Psoas muscle (tissue), 8 donors: ENCODE data around the gene SPTBN4. TPM values are rescaled to one million over a fixed set of nuclear protein-coding genes. Genes with fewer than 3 reads are reported as not detected.
"Not testable (repeated sequence)": the region's sequence is repeated elsewhere in the genome, so short reads cannot be mapped to it uniquely, and the experiment has no call there.

Experiments
- ATAC-seq, 4 donors: fragments of 200-7000 bp; cut with Tn5 transposase; one replicate each; pipeline ENCODE4 v1.9.1; 2020; ENCODE audit warnings: moderate library complexity in 3 of 4, mild to moderate bottlenecking in 2 of 4
- DNase-seq, 2 donors: peaks; one replicate each; pipeline ENCODE4 v3.0.0-alpha.2; 2020
- H3K27ac ChIP-seq: fragments of 200-600 bp; one replicate; pipeline ENCODE4 v1.8.0; 2022
- H3K27me3 ChIP-seq, 3 donors: fragments of 200-600 bp in 1 of 3; one replicate each; pipeline versions ENCODE4 v1.6.1 to v1.8.0; 2013 to 2022; ENCODE audit warnings: low read length in 2 of 3, mild to moderate bottlenecking in 2 of 3, moderate library complexity in 1 of 3; ENCODE audit not compliant: insufficient read depth in 3 of 3
- H3K36me3 ChIP-seq, 2 donors: fragments of 200-600 bp in 1 of 2; one replicate each; pipeline versions ENCODE4 v1.6.1 to v1.8.0; 2013 to 2022; ENCODE audit warnings: low read depth in 1 of 2, mild to moderate bottlenecking in 1 of 2, moderate library complexity in 1 of 2; ENCODE audit not compliant: insufficient read depth in 1 of 2
- H3K4me1 ChIP-seq: fragments of 200-600 bp; one replicate; pipeline ENCODE4 v1.8.0; 2022
- H3K4me3 ChIP-seq: fragments of 200-600 bp; one replicate; pipeline ENCODE4 v1.8.0; 2022; ENCODE audit warnings: mild to moderate bottlenecking
- H3K9me3 ChIP-seq: fragments of 200-600 bp; one replicate; pipeline ENCODE4 v1.8.0; 2022
- WGBS, 3 donors: extraction: QIAGEN DNeasy Blood & Tissue Kit; methylation state at CpG; one replicate each; pipeline versions ENCODE4 v1.1.6 to v1.1.7; 2013; 5-methylcytosine and 5-hydroxymethylcytosine counted together
- intact Hi-C, 2 donors: fragments of 100-400 bp; cut with DNase I; formaldehyde crosslinking; loops; one replicate each; pipeline versions ENCODE4 v1.11.0 to v1.14.2; 2022
- polyA plus RNA-seq, 3 donors: library from polyadenylated mRNA; stranded (reverse); fragments of 200-250 nt; gene quantifications; one replicate each; pipeline ENCODE4 v1.2.3, GENCODE V29; 2013
- total RNA-seq, 4 donors: library from RNA; stranded (reverse); fragmentation: NEBNext Ultra II Directional in 2 of 4; extraction: Animal tissue kit (Norgen Biotek cat#: 25700) in 2 of 4; gene quantifications; one replicate each; pipeline versions ENCODE4 v1.2.1 to v1.2.4, GENCODE V29; 2021 to 2023
- TF ChIP-seq, protein P1 (sequence below): fragments of 200-600 bp; IDR thresholded peaks from one replicate; pipeline ENCODE4 v1.8.0; 2022; ENCODE audit warnings: antibody characterized with exemption
- donor health status: healthy with polysubstance abuse.
- donor health status: DM: no; HTN: no; CAD: no; lungs with moderate emphysema.
- donor health status: Bipolar disorder and iron deficiency.
- donor health status: healthy.
- donor health status: DM: yes; HTN: yes; CAD: no.
- donor health status: DM: no; HTN: no; CAD: no.
- donor health status: DM: no; HTN: no; CAD: no.
- donor health status: DM: yes; HTN: yes; CAD: no.

The SPTBN4 gene
- total and polyA plus RNA-seq, 7 donors, result 0.66 to 4.7 (median 2.8) TPM

GRCh38 chr19:40542202-40542859 lies 75.5 kb downstream of the SPTBN4 start:
- no peaks in the 10 kb centered on the region for H3K36me3 ChIP-seq
- TF ChIP-seq, protein P1, sequence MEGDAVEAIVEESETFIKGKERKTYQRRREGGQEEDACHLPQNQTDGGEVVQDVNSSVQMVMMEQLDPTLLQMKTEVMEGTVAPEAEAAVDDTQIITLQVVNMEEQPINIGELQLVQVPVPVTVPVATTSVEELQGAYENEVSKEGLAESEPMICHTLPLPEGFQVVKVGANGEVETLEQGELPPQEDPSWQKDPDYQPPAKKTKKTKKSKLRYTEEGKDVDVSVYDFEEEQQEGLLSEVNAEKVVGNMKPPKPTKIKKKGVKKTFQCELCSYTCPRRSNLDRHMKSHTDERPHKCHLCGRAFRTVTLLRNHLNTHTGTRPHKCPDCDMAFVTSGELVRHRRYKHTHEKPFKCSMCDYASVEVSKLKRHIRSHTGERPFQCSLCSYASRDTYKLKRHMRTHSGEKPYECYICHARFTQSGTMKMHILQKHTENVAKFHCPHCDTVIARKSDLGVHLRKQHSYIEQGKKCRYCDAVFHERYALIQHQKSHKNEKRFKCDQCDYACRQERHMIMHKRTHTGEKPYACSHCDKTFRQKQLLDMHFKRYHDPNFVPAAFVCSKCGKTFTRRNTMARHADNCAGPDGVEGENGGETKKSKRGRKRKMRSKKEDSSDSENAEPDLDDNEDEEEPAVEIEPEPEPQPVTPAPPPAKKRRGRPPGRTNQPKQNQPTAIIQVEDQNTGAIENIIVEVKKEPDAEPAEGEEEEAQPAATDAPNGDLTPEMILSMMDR, result no peak
- peak in 3 of 4 donors; percentile 13 to 52 (median 19) for ATAC-seq
- no peaks in the 10 kb centered on the region for H3K4me1 ChIP-seq
- H3K4me3 ChIP-seq, result no peak overlapping the region
- peak; percentile 37 to 80 for DNase-seq
- H3K27me3 ChIP-seq, result no peaks in the 10 kb centered on the region
- 20 to 30% (median 28%) methylated on average over 6 of the region's 6 CpGs for whole genome bisulfite sequencing, 3 donors
- H3K9me3 ChIP-seq, result no peaks in the 10 kb centered on the region
- intact Hi-C loops, result no loop called here
- H3K27ac ChIP-seq, result no peak overlapping the region

- no peaks in the 10 kb centered on the region for H3K27me3 ChIP-seq
- TF ChIP-seq, protein P1, result no peak
- intact Hi-C loops, result no loop called here
- H3K4me3 ChIP-seq, result no peak overlapping the region
- H3K27ac ChIP-seq, result no peak overlapping the region
- H3K4me1 ChIP-seq, result no peaks in the 10 kb centered on the region
- H3K36me3 ChIP-seq, result no peaks in the 10 kb centered on the region
- no peak for DNase-seq
- H3K9me3 ChIP-seq, result no peaks in the 10 kb centered on the region
- ATAC-seq, result no peak
- WGBS, 3 donors, result 92 to 93% (median 92%) methylated on average over 6 of the region's 6 CpGs
Observed at GRCh38 chr19:40543029-40543597, 76.3 kb downstream of the SPTBN4 start.

- H3K27ac ChIP-seq, H3K9me3 ChIP-seq, ATAC-seq, H3K27me3 ChIP-seq, DNase-seq, H3K36me3 ChIP-seq, H3K4me3 ChIP-seq, H3K4me1 ChIP-seq: not testable (repeated sequence)
- intact Hi-C loops, result loop anchor here in 1 of 2 donors (5.0 kb wide), 1 partner anchor 51 kb away; no protein-coding TSS in a partner anchor
- 79 to 88% (median 87%) methylated on average over 3 of the region's 3 CpGs for WGBS, 3 donors
Observed at GRCh38 chr19:40546153-40546841, 79.5 kb downstream of the SPTBN4 start.

DNA sequence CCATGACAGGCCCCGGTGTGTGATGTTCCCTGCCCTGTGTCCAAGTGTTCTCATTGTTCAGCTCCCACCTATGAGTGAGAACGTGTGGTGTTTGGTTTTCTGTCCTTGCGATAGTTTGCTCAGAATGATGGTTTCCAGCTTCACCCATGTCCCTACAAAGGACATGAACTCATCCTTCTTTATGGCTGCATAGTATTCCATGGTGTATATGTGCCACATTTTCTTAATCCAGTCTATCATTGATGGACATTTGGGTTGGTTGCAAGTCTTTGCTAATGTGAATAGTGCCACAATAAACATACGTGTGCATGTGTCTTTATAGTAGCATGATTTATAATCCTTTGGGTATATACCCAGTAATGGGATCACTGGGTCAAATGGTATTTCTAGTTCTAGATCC lies 80.4 kb downstream of the SPTBN4 start:
- ATAC-seq, H3K4me1 ChIP-seq, H3K36me3 ChIP-seq, H3K27me3 ChIP-seq, H3K4me3 ChIP-seq, H3K9me3 ChIP-seq, H3K27ac ChIP-seq, DNase-seq: not testable (repeated sequence)
- 75 to 91% (median 87%) methylated on average over 3 to 4 of the region's 4 CpGs for WGBS, 3 donors
- intact Hi-C loops, result loop anchor here in 1 of 2 donors (5.0 kb wide), 1 partner anchor 50 kb away; no protein-coding TSS in a partner anchor

GRCh38 chr19:40547836-40548235 lies 81.0 kb downstream of the SPTBN4 start:
- H3K27ac ChIP-seq, result no peak overlapping the region
- H3K4me3 ChIP-seq, result no peak overlapping the region
- H3K27me3 ChIP-seq, result peaks cover 0 to 9% (median 0%) of the 10 kb centered on the region in 3 donors
- TF ChIP-seq, protein P1, result no peak
- DNase-seq, result no peak
- ATAC-seq, result no peak
- no peaks in the 10 kb centered on the region for H3K9me3 ChIP-seq
- WGBS, 3 donors, result 85 to 91% (median 88%) methylated on average over 1 of the region's 1 CpG
- no peaks in the 10 kb centered on the region for H3K4me1 ChIP-seq
- intact Hi-C loops, result loop anchor here in 1 of 2 donors (5.0 kb wide), 1 partner anchor 49 kb away; no protein-coding TSS in a partner anchor
- H3K36me3 ChIP-seq, result no peaks in the 10 kb centered on the region
